B cell (primary cell): Measurements from ENCODE around the gene TMEM37. TPM values are rescaled to one million over a fixed set of nuclear protein-coding genes. Genes with fewer than 3 reads are reported as not detected.

Experiments
- ATAC-seq: fragments of 200-7000 bp; cut with Tn5 transposase; one replicate; pipeline ENCODE4 v1.10.0; 2021; ENCODE audit warnings: low read depth, mild to moderate bottlenecking, moderate number of reproducible peaks, moderate library complexity
- CTCF ChIA-PET: fragments of 350-600 bp; sonication (Branson Sonifier 250); formaldehyde crosslinking; loops from one replicate; lab custom pipeline; 2021; ENCODE audit warnings: antibody characterized with exemption, inconsistent platforms; lab: Charles Lee
- POLR2A ChIA-PET: fragments of 350-600 bp; sonication (Branson Sonifier 250); formaldehyde crosslinking; loops from one replicate; lab custom pipeline; 2021; ENCODE audit warnings: antibody characterized with exemption; lab: Charles Lee
- DNase-seq: peaks from one replicate; pipeline ENCODE4 v3.0.0; 2013
- H2AFZ ChIP-seq: 2 replicates; pipeline ENCODE4 v1.6.1; 2012; ENCODE audit warnings: mild to moderate bottlenecking, low read depth, low read length; ENCODE audit not compliant: insufficient read depth, poor library complexity, severe bottlenecking
- H3K27ac ChIP-seq, 2 donors: 1 replicate in 1 of 2; 2 replicates in 1 of 2; pipeline ENCODE4 v1.5.1; 2012 to 2013; ENCODE audit warnings: low read length in 2 of 2, mild to moderate bottlenecking in 2 of 2, moderate library complexity in 1 of 2
- H3K27me3 ChIP-seq, 4 experiments: fragments of 200-600 bp in 1 of 4; sonication (generic) in 1 of 4; replicated peaks in 1 of 4; 1 replicate in 2 of 4; 2 replicates in 2 of 4; pipeline versions ENCODE4 v1.6.1 to v1.7.0; 2013 to 2016; ENCODE audit warnings: low read length in 3 of 4, mild to moderate bottlenecking in 2 of 4, mixed read lengths in 1 of 4, moderate library complexity in 1 of 4; ENCODE audit not compliant: insufficient read depth in 4 of 4, control insufficient read depth in 3 of 4; ENCODE audit errors: control extremely low read depth in 1 of 4
- H3K36me3 ChIP-seq, 2 experiments: replicated peaks in 1 of 2; 1 replicate in 1 of 2; 2 replicates in 1 of 2; pipeline versions ENCODE4 v1.6.1 to v1.7.1; 2013; ENCODE audit warnings: low read length in 1 of 2; ENCODE audit not compliant: insufficient read depth in 2 of 2, control insufficient read depth in 1 of 2; ENCODE audit errors: control extremely low read depth in 1 of 2, extremely low read depth in 1 of 2
- H3K4me1 ChIP-seq, 2 donors: fragments of 200-600 bp in 1 of 2; sonication (generic) in 1 of 2; 1 replicate in 1 of 2; 2 replicates in 1 of 2; pipeline versions ENCODE4 v1.5.1 to v1.6.1; 2013 to 2017; ENCODE audit warnings: low read length in 2 of 2; ENCODE audit not compliant: control insufficient read depth in 2 of 2, insufficient read depth in 2 of 2
- H3K4me2 ChIP-seq: replicated peaks from 2 replicates; pipeline ENCODE3; 2012; ENCODE audit warnings: mild to moderate bottlenecking, low read depth, low read length; ENCODE audit not compliant: poor library complexity, severe bottlenecking
- H3K4me3 ChIP-seq, 5 experiments: fragments of 200-600 bp in 1 of 5; sonication (generic) in 1 of 5; 1 replicate in 3 of 5; 2 replicates in 2 of 5; pipeline versions ENCODE4 v1.5.1 to v1.7.0; 2011 to 2016; ENCODE audit warnings: low read length in 4 of 5, mild to moderate bottlenecking in 4 of 5, low read depth in 2 of 5, control low read depth in 1 of 5, moderate library complexity in 1 of 5; ENCODE audit not compliant: insufficient read depth in 1 of 5; ENCODE audit errors: control extremely low read depth in 1 of 5, extremely low read depth in 1 of 5
- H3K79me2 ChIP-seq: fragments of 200-600 bp; sonication (generic); one replicate; pipeline ENCODE4 v1.6.0; 2016; ENCODE audit warnings: low read length; ENCODE audit not compliant: control insufficient read depth, insufficient read depth
- H3K9ac ChIP-seq: fragments of 200-600 bp; sonication (generic); 2 replicates; pipeline ENCODE4 v1.6.1; 2017; ENCODE audit warnings: mild to moderate bottlenecking, low read length, moderate library complexity
- H3K9me3 ChIP-seq, 3 donors: one replicate each; pipeline versions ENCODE4 v1.6.1 to v1.7.1; 2013; ENCODE audit warnings: low read length in 2 of 3; ENCODE audit not compliant: control insufficient read depth in 2 of 3, insufficient read depth in 1 of 3; ENCODE audit errors: control extremely low read depth in 1 of 3
- H4K20me1 ChIP-seq: 2 replicates; pipeline ENCODE4 v1.6.0; 2012; ENCODE audit warnings: mild to moderate bottlenecking, low read length; ENCODE audit not compliant: insufficient read depth, control insufficient read depth, poor library complexity, severe bottlenecking
- H3K27ac Mint-ChIP-seq: one replicate; pipeline ENCODE4 v1.8.0; 2021; ENCODE audit warnings: mixed read lengths
- H3K27me3 Mint-ChIP-seq: one replicate; pipeline ENCODE4 v1.8.0; 2021; ENCODE audit warnings: mixed read lengths
- H3K4me1 Mint-ChIP-seq: one replicate; pipeline ENCODE4 v1.8.0; 2021; ENCODE audit warnings: mixed read lengths
- H3K4me3 Mint-ChIP-seq: one replicate; pipeline ENCODE4 v1.8.0; 2021; ENCODE audit warnings: mixed read lengths
- H3K9me3 Mint-ChIP-seq: one replicate; pipeline ENCODE4 v1.8.0; 2022; ENCODE audit warnings: mixed read lengths; ENCODE audit not compliant: insufficient read depth
- CTCF ChIP-seq: fragments of 200-600 bp; IDR thresholded peaks from one replicate; pipeline ENCODE4 v1.8.0; 2022; ENCODE audit warnings: antibody characterized with exemption, mild to moderate bottlenecking
- EZH2 ChIP-seq: IDR thresholded peaks from 2 replicates; pipeline ENCODE4 v1.6.1; 2012; ENCODE audit warnings: borderline replicate concordance, low read depth, mild to moderate bottlenecking, moderate library complexity, low read length; ENCODE audit not compliant: insufficient read depth, poor library complexity, severe bottlenecking
- WGBS: methylation state at CpG from one replicate; pipeline ENCODE4 v1.1.5; 2013; ENCODE audit warnings: missing lambda C conversion rate; ENCODE audit not compliant: insufficient coverage; 5-methylcytosine and 5-hydroxymethylcytosine counted together
- intact Hi-C: fragments of 100-400 bp; cut with micrococcal nuclease; formaldehyde crosslinking; loops from one replicate; pipeline ENCODE4 v1.10.0; 2022
- polyA plus RNA-seq: library from polyadenylated mRNA; depleted of rRNA; stranded (reverse); fragments of >200 nt; gene quantifications from 2 replicates; pipeline ENCODE4 v1.2.3, GENCODE V29; 2012
- total RNA-seq, 2 donors: library from RNA; stranded (reverse); fragments of 120-200 nt in 1 of 2; gene quantifications; 1 replicate in 1 of 2; 2 replicates in 1 of 2; pipeline versions ENCODE4 v1.2.3 to v1.2.4, GENCODE V29; 2013 to 2022

TMEM37 gene
- total and polyA plus RNA-seq, 2 donors (not counting 1 experiment from before 2014, with no cell fraction given), result not detected

- DNase-seq (no peak), ATAC-seq (no peak)
- peaks cover 0 to under 1% (median 0%) of the 10 kb centered on the region in 4 experiments for H3K27me3 ChIP-seq
- no peak overlapping the region for H2AFZ ChIP-seq
- H3K4me1 ChIP-seq, result no peaks in the 10 kb centered on the region
- no peak overlapping the region for H3K4me3 Mint-ChIP-seq
- ChIA-PET CTCF (interaction anchor here (0.5 to 3.5 kb wide), 2 partner anchors 11 to 69 kb away, joined by 4 to 14 read pairs; no protein-coding TSS in a partner anchor), POLR2A (no interaction called here)
- H3K27ac ChIP-seq, result no peak overlapping the region
- H3K36me3 ChIP-seq, result no peaks in the 10 kb centered on the region
- no peaks in the 10 kb centered on the region for H4K20me1 ChIP-seq
- H3K27me3 Mint-ChIP-seq, result peaks cover 20% of the 10 kb centered on the region
- no peak overlapping the region for H3K27ac Mint-ChIP-seq
- H3K9me3 ChIP-seq, result no peaks in the 10 kb centered on the region
- intact Hi-C loops, result no loop called here
- no peaks in the 10 kb centered on the region for H3K9me3 Mint-ChIP-seq
- H3K4me3 ChIP-seq, result no peak overlapping the region
- H3K4me2 ChIP-seq, result no peak overlapping the region
- TF ChIP-seq CTCF (no peak), EZH2 (no peak)
- H3K79me2 ChIP-seq, result no peaks in the 10 kb centered on the region
- no peaks in the 10 kb centered on the region for H3K4me1 Mint-ChIP-seq
- 96% methylated on average over 5 of the region's 7 CpGs for WGBS
- H3K9ac ChIP-seq, result no peak overlapping the region
Observed at GRCh38 chr2:119486886-119487285, 55.2 kb downstream of the TMEM37 start.

DNA sequence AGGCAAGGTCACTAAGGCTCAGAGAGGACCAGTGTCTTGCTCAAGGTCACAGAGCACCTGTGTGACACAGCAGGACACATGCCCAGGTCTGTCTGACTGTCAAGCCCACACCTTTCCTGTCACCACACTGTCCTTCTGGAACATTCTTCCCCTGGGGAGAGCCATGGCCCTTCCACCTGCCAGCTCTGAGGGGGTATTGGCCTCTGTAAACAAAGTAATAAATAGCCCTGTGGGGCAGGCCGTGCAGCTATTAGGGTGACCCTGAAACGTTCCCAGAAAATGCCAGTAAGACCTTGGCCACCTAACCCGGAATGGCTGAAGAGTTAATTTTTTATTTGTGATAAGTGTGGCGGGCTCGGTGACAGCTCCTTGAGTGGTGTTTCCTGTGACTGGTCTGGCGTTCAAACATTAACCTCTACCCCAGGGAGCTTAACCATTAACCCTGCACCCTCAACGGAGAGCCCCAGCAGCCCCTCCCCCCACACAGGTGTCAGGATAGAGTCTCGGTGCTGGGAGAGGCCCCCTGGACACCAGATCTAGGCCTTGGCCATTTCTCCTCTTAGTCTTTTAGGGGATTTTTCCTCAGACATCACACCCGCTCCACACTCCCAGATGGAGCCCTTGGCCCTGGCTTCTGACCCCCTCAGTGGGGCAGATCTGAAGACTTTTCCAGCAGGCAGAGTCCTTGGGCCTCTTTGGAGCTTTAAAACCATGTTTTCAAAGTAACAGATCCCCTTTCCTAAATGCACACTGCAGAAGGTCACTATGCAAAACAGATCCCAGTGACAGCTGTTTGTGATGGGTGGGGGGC, 56.0 kb downstream of the TMEM37 start:
- Histone ChIP-seq H3K79me2 (no peaks in the 10 kb centered on the region), H3K4me3 (no peak overlapping the region), H3K4me1 (no peaks in the 10 kb centered on the region), H3K4me2 (no peak overlapping the region), H3K27ac (no peak overlapping the region), H3K9me3 (no peaks in the 10 kb centered on the region), H3K36me3 (no peaks in the 10 kb centered on the region), H3K9ac (no peak overlapping the region), H2AFZ (no peak overlapping the region), H3K27me3 (no peaks in the 10 kb centered on the region), H4K20me1 (no peaks in the 10 kb centered on the region)
- intact Hi-C loops, result no loop called here
- Mint-ChIP-seq H3K4me1 (no peaks in the 10 kb centered on the region), H3K27ac (no peak overlapping the region), H3K4me3 (no peak overlapping the region), H3K27me3 (peaks cover 20% of the 10 kb centered on the region), H3K9me3 (no peaks in the 10 kb centered on the region)
- POLR2A ChIA-PET, result no interaction called here
- TF ChIP-seq CTCF, result no peak
- TF ChIP-seq EZH2, result no peak
- 16% methylated on average over 6 of the region's 9 CpGs for WGBS
- CTCF ChIA-PET, result interaction anchor here (0.5 to 3.5 kb wide), 2 partner anchors 12 to 68 kb away, joined by 4 to 14 read pairs; no protein-coding TSS in a partner anchor
- ATAC-seq (no peak), DNase-seq (no peak)
